IMR-90 (cell line): ENCODE measurements around the gene NIBAN1. TPM values are rescaled to one million over a fixed set of nuclear protein-coding genes. Genes with fewer than 3 reads are reported as not detected.

Source experiments
- ATAC-seq: fragments of 200-7000 bp; cut with Tn5 transposase; 2 replicates; pipeline ENCODE4 v1.9.1; 2020; ENCODE audit warnings: low read depth, mild to moderate bottlenecking, moderate library complexity
- BruUV-seq: library from RNA; stranded (reverse); fragments of 400-500 nt; replicated peaks from 2 replicates; lab custom pipeline; 2021; lab: Mats Ljungman, UMichigan
- CTCF ChIA-PET: fragments of 300-600 bp; formaldehyde crosslinking; extraction: SDS; loops from one replicate; lab custom pipeline; 2021; ENCODE audit warnings: antibody characterized with exemption; lab: Yijun Ruan, JAX
- POLR2A ChIA-PET: fragments of 300-600 bp; sonication (Branson Sonifier 250); formaldehyde crosslinking; loops from one replicate; lab custom pipeline; 2022; ENCODE audit warnings: antibody characterized with exemption; ENCODE audit not compliant: unreplicated experiment; lab: Charles Lee
- DNase-seq: peaks from one replicate; pipeline ENCODE4 v3.0.0; 2013
- H2AFZ ChIP-seq: replicated peaks from 2 replicates; pipeline ENCODE3; 2013; ENCODE audit warnings: low read length, mild to moderate bottlenecking; ENCODE audit not compliant: poor library complexity
- H2AK5ac ChIP-seq: 2 replicates; pipeline ENCODE4 v1.6.1; 2013; ENCODE audit warnings: low read depth, low read length, inconsistent platforms
- H2AK9ac ChIP-seq: replicated peaks from 2 replicates; pipeline ENCODE3; 2013; ENCODE audit warnings: mild to moderate bottlenecking, low read depth, low read length, moderate library complexity; ENCODE audit not compliant: poor library complexity
- H2BK120ac ChIP-seq: 2 replicates; pipeline ENCODE4 v1.6.1; 2013; ENCODE audit warnings: low read depth, low read length, inconsistent platforms
- H2BK15ac ChIP-seq: 3 replicates; pipeline ENCODE4 v1.6.1; 2013; ENCODE audit warnings: low read depth, low read length, inconsistent platforms
- H2BK20ac ChIP-seq: 2 replicates; pipeline ENCODE4 v1.6.1; 2013; ENCODE audit warnings: low read depth, mild to moderate bottlenecking, inconsistent platforms, low read length, moderate library complexity
- H2BK5ac ChIP-seq: 2 replicates; pipeline ENCODE4 v1.6.1; 2013; ENCODE audit warnings: mild to moderate bottlenecking, low read depth, low read length, inconsistent platforms; ENCODE audit not compliant: poor library complexity, severe bottlenecking
- H3K14ac ChIP-seq: replicated peaks from 2 replicates; pipeline ENCODE4 v1.6.1; 2013; ENCODE audit warnings: low read depth, low read length, inconsistent platforms
- H3K18ac ChIP-seq: 2 replicates; pipeline ENCODE4 v1.6.1; 2013; ENCODE audit warnings: low read depth, low read length, control low read depth
- H3K23ac ChIP-seq: 2 replicates; pipeline ENCODE4 v1.6.1; 2013; ENCODE audit warnings: low read depth, low read length, inconsistent platforms
- H3K27ac ChIP-seq: 2 replicates; pipeline ENCODE4 v1.5.1; 2013; ENCODE audit warnings: mild to moderate bottlenecking, control low read depth, low read length; ENCODE audit not compliant: insufficient read depth
- H3K27me3 ChIP-seq: 2 replicates; pipeline ENCODE4 v1.6.1; 2013; ENCODE audit warnings: low read length; ENCODE audit not compliant: control insufficient read depth, insufficient read depth
- H3K36me3 ChIP-seq: 2 replicates; pipeline ENCODE4 v1.6.1; 2013; ENCODE audit warnings: low read length, mixed read lengths; ENCODE audit not compliant: control insufficient read depth, insufficient read depth
- H3K4ac ChIP-seq: 2 replicates; pipeline ENCODE4 v1.6.1; 2013; ENCODE audit warnings: low read depth, low read length, inconsistent platforms
- H3K4me1 ChIP-seq: 2 replicates; pipeline ENCODE4 v1.6.1; 2013; ENCODE audit warnings: low read length, mixed read lengths; ENCODE audit not compliant: control insufficient read depth, insufficient read depth
- H3K4me2 ChIP-seq: 2 replicates; pipeline ENCODE4 v1.6.1; 2013; ENCODE audit warnings: low read depth, mild to moderate bottlenecking, control low read depth, low read length, moderate library complexity
- H3K4me3 ChIP-seq: 2 replicates; pipeline ENCODE4 v1.5.1; 2013; ENCODE audit warnings: low read depth, mild to moderate bottlenecking, control low read depth, low read length, moderate library complexity; ENCODE audit not compliant: insufficient read depth
- H3K56ac ChIP-seq: 2 replicates; pipeline ENCODE4 v1.6.1; 2013; ENCODE audit warnings: low read length, inconsistent platforms; ENCODE audit not compliant: insufficient read depth; ENCODE audit errors: extremely low read depth
- H3K79me1 ChIP-seq, 2 experiments: 2 replicates each; pipeline ENCODE4 v1.6.1; 2013; ENCODE audit warnings: low read length in 2 of 2, inconsistent platforms in 1 of 2, low read depth in 1 of 2
- H3K9ac ChIP-seq: 2 replicates; pipeline ENCODE4 v1.6.1; 2013; ENCODE audit warnings: low read depth, low read length, control low read depth
- H3K9me1 ChIP-seq: 2 replicates; pipeline ENCODE4 v1.6.1; 2013; ENCODE audit warnings: low read length, inconsistent platforms; ENCODE audit not compliant: insufficient read depth
- H3K9me3 ChIP-seq: 2 replicates; pipeline ENCODE4 v1.6.1; 2013; ENCODE audit warnings: low read length; ENCODE audit not compliant: control insufficient read depth, insufficient read depth
- H4K20me1 ChIP-seq: 2 replicates; pipeline ENCODE4 v1.6.1; 2013; ENCODE audit warnings: low read length, inconsistent platforms; ENCODE audit not compliant: insufficient read depth
- H4K5ac ChIP-seq: 2 replicates; pipeline ENCODE4 v1.6.1; 2013; ENCODE audit warnings: mild to moderate bottlenecking, low read depth, low read length, control low read depth
- H4K8ac ChIP-seq, 2 experiments: 2 replicates each; pipeline ENCODE4 v1.6.1; 2013; ENCODE audit warnings: low read depth in 2 of 2, low read length in 2 of 2, control low read depth in 1 of 2, inconsistent platforms in 1 of 2
- H4K91ac ChIP-seq: 2 replicates; pipeline ENCODE4 v1.6.1; 2013; ENCODE audit warnings: low read depth, low read length, inconsistent platforms; ENCODE audit not compliant: insufficient read depth
- CEBPB ChIP-seq: IDR thresholded peaks from 2 replicates; pipeline ENCODE4 v1.6.1; 2012; ENCODE audit warnings: low read depth, low read length, improper control_type of control experiment
- NFE2L2 ChIP-seq: fragments of 150-350 bp; IDR thresholded peaks from 2 replicates; pipeline ENCODE4 v1.6.1; 2016; ENCODE audit warnings: low read depth, mild to moderate bottlenecking, low read length
- POLR2A ChIP-seq: IDR thresholded peaks from 2 replicates; pipeline ENCODE4 v1.6.1; 2012; ENCODE audit warnings: mild to moderate bottlenecking, low read depth, low read length
- RFX5 ChIP-seq: IDR thresholded peaks from 2 replicates; pipeline ENCODE4 v1.8.0; 2012; ENCODE audit warnings: low read depth, mild to moderate bottlenecking, low read length, moderate library complexity
- WGBS, 2 experiments: methylation state at CpG; one replicate each; pipeline versions ENCODE4 v1.1.5 to v1.1.7; 2013; ENCODE audit warnings: missing lambda C conversion rate in 2 of 2; ENCODE audit not compliant: insufficient read length in 1 of 2; ENCODE audit errors: extremely low coverage in 2 of 2; 5-methylcytosine and 5-hydroxymethylcytosine counted together
- dilution Hi-C: fragments of 300-500 bp; cut with HindIII; formaldehyde crosslinking; loops from one replicate; pipeline ENCODE4 v1.14.3; 2018; ENCODE audit warnings: low sequenced_read_pairs; ENCODE audit not compliant: unreplicated experiment
- in situ Hi-C: fragments of 300-500 bp; cut with MboI; formaldehyde crosslinking; loops from 3 replicates; pipeline ENCODE4 v1.14.3; 2019; ENCODE audit warnings: low sequenced_read_pairs, inconsistent platforms, mixed read lengths
- intact Hi-C: fragments of 100-400 bp; cut with micrococcal nuclease; formaldehyde crosslinking; loops from 2 replicates; pipeline ENCODE4 v1.10.0; 2022
- polyA plus RNA-seq, 3 experiments: library from polyadenylated mRNA; depleted of rRNA; stranded (reverse); fragments of >200 nt; gene quantifications; 2 replicates each; pipeline ENCODE4 v1.2.3, GENCODE V29; 2012; ENCODE audit warnings: low replicate concordance in 1 of 3
- total RNA-seq: library from RNA; depleted of rRNA; stranded (reverse); fragments of >200 nt; gene quantifications from 2 replicates; pipeline ENCODE4 v1.2.3, GENCODE V29; 2012
- TF ChIP-seq, protein P1 (sequence below): fragments of 150-350 bp; IDR thresholded peaks from 2 replicates; pipeline ENCODE4 v1.6.1; 2017; ENCODE audit warnings: mild to moderate bottlenecking, antibody characterized with exemption, low read length, low read depth

Gene NIBAN1
- total and polyA plus RNA-seq, 2 of the 4 experiments (the other 2 are of a cell fraction) = 4.0 to 10.0 TPM

DNA sequence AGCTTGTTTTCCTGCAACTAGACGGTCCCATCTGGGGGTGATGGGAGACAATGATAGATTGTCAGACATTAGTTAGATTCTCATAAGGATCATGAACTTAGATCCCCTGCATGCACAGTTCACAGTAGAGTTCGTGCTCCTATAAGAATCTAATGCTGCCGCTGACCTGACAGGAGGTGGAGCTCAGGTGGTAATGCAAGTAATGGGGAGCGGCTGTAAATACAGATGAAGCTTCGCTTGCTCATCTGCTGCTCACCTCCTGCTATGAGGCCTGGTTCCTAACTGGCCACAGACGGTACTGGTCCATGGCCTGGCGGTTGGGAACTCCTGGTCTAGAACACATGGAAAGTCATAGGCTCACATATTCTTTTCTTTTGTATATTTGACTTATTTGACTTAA lies 42.0 kb downstream of the NIBAN1 start:
- intact Hi-C loops (no loop called here), dilution Hi-C loops (no loop called here), in situ Hi-C loops (no loop called here)
- H3K27ac ChIP-seq = no peak overlapping the region
- H2BK5ac ChIP-seq = no peak overlapping the region
- TF ChIP-seq CEBPB (no peak), RFX5 (no peak), POLR2A (no peak), NFE2L2 (no peak)
- TF ChIP-seq, protein P1, sequence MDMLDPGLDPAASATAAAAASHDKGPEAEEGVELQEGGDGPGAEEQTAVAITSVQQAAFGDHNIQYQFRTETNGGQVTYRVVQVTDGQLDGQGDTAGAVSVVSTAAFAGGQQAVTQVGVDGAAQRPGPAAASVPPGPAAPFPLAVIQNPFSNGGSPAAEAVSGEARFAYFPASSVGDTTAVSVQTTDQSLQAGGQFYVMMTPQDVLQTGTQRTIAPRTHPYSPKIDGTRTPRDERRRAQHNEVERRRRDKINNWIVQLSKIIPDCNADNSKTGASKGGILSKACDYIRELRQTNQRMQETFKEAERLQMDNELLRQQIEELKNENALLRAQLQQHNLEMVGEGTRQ = no peak
- no peak overlapping the region for H2AK5ac ChIP-seq
- no peak overlapping the region for H2AK9ac ChIP-seq
- H2BK20ac ChIP-seq = no peak overlapping the region
- BruUV-seq = no TSS peak
- peaks cover 0 to 38% of the 10 kb centered on the region in 2 experiments; a peak in 3 of 4 replicates for H3K79me1 ChIP-seq
- POLR2A ChIA-PET = no interaction called here
- peaks cover 15% of the 10 kb centered on the region for H3K9me1 ChIP-seq
- no CpG with 5 or more reads among the region's 7 CpGs for WGBS, 2 experiments
- peaks cover 2% of the 10 kb centered on the region; the same call in 1 of the 2 replicates for H3K4me1 ChIP-seq
- no peak overlapping the region for H3K4me3 ChIP-seq
- no peaks in the 10 kb centered on the region for H3K36me3 ChIP-seq
- no peak overlapping the region for H3K23ac ChIP-seq
- H4K91ac ChIP-seq = no peak overlapping the region
- no peak overlapping the region for H3K56ac ChIP-seq
- no peak overlapping the region for H3K4me2 ChIP-seq
- CTCF ChIA-PET = no interaction called here
- ATAC-seq = no peak
- no peak overlapping the region for H2BK120ac ChIP-seq
- H3K9ac ChIP-seq = no peak overlapping the region
- no peak overlapping the region for H2AFZ ChIP-seq
- no peaks in the 10 kb centered on the region for H4K20me1 ChIP-seq
- DNase-seq = no peak
- H3K14ac ChIP-seq = no peak overlapping the region
- no peak overlapping the region for H3K4ac ChIP-seq
- no peak overlapping the region for H4K5ac ChIP-seq
- H3K9me3 ChIP-seq = no peaks in the 10 kb centered on the region
- H2BK15ac ChIP-seq = no peak overlapping the region
- H3K18ac ChIP-seq = no peak overlapping the region
- H4K8ac ChIP-seq = no peak overlapping the region
- no peaks in the 10 kb centered on the region for H3K27me3 ChIP-seq
